ENCODE data around the gene ARPC2. TPM values are rescaled to one million over a fixed set of nuclear protein-coding genes. Genes with fewer than 3 reads are reported as not detected.

The ARPC2 gene
- total and polyA plus RNA-seq, 2 of the 13 experiments (the other 11 are each of a cell fraction or from before 2014, with no cell fraction given): 168 to 303 TPM

DNA sequence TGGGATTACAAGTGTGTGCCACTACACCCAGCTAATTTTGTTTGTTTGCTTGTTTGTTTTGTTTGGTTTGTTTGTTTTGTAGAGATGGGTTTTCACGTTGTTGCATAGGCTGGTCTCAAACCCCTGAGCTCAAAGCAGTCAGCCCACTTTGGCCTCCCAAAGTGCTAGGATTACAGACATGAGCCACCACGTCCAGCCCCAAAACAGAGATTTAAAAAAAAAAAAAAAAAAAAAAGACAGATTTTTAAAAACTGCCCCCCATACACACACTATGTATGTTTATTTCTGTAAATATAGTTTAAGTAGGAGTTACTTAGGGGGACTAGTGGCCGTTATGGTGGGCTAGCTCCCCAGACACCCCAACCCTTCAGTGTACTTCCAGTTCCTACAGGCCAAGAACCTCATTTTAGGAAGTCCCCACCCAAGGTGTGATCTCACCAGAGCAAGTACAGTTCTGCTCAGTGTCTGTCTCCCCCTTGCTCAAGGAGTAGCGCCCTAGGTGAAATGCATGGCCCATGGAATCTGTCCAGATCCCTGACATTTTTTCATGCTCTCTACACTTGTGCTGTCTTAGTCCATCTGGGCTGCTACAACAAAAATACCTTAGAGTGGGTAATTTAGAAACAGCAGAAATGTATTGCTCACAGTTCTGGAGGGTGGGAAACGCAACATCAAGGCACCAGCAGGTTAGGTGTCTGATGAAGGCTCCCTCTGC lies 76.9 kb downstream of the ARPC2 start (continued):
- TF ChIP-seq ZNF230 (CRISPR knock-in tag; IDR thresholded peaks at IDR 0.05) (no peak), ZNF547 (CRISPR knock-in tag; IDR thresholded peaks at IDR 0.05) (no peak), BRD4 (CRISPR knock-in tag; IDR thresholded peaks at IDR 0.05) (no peak), THYN1 (CRISPR knock-in tag; IDR thresholded peaks at IDR 0.05; ENCODE audit: borderline replicate concordance, low read depth) (no peak), RXRA (CRISPR knock-in tag; IDR thresholded peaks at IDR 0.05) (no peak), POLR2G (IDR thresholded peaks at IDR 0.05; ENCODE audit: low read depth, low read length) (no peak), HOXA3 (CRISPR knock-in tag; IDR thresholded peaks at IDR 0.05) (no peak), SMAD3 (CRISPR knock-in tag; IDR thresholded peaks at IDR 0.05) (no peak), PHF8 (CRISPR knock-in tag; IDR thresholded peaks at IDR 0.05) (no peak; the same call in 1 of the 2 replicates), MIXL1 (CRISPR knock-in tag; IDR thresholded peaks at IDR 0.05) (no peak; the same call in 1 of the 2 replicates), SRF (IDR thresholded peaks at IDR 0.05; ENCODE audit: low read depth, low read length) (no peak), ZNF329 (CRISPR knock-in tag; IDR thresholded peaks at IDR 0.05; ENCODE audit: low read depth) (no peak), ZNF484 (CRISPR knock-in tag; IDR thresholded peaks at IDR 0.05; ENCODE audit: borderline replicate concordance, low read depth) (no peak), MEF2D (CRISPR knock-in tag; IDR thresholded peaks at IDR 0.05) (no peak), ZNF343 (CRISPR knock-in tag; IDR thresholded peaks at IDR 0.05) (no peak; the same call in 1 of the 2 replicates), ZNF709 (CRISPR knock-in tag; IDR thresholded peaks at IDR 0.05) (no peak), MATR3 (CRISPR knock-in tag; IDR thresholded peaks at IDR 0.05) (no peak), ZNF354B (CRISPR knock-in tag; IDR thresholded peaks at IDR 0.05) (no peak), NFIC (IDR thresholded peaks at IDR 0.05; ENCODE audit: low read length) (no peak), ZNF160 (CRISPR knock-in tag; IDR thresholded peaks at IDR 0.05) (no peak), HOXA9 (CRISPR knock-in tag; IDR thresholded peaks at IDR 0.05; ENCODE audit: borderline replicate concordance) (no peak), BCLAF1 (IDR thresholded peaks at IDR 0.05) (no peak), SMAD9 (CRISPR knock-in tag; IDR thresholded peaks at IDR 0.05) (no peak)
- TF ChIP-seq, protein P1, sequence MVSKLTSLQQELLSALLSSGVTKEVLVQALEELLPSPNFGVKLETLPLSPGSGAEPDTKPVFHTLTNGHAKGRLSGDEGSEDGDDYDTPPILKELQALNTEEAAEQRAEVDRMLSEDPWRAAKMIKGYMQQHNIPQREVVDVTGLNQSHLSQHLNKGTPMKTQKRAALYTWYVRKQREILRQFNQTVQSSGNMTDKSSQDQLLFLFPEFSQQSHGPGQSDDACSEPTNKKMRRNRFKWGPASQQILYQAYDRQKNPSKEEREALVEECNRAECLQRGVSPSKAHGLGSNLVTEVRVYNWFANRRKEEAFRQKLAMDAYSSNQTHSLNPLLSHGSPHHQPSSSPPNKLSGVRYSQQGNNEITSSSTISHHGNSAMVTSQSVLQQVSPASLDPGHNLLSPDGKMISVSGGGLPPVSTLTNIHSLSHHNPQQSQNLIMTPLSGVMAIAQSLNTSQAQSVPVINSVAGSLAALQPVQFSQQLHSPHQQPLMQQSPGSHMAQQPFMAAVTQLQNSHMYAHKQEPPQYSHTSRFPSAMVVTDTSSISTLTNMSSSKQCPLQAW (CRISPR knock-in tag; IDR thresholded peaks at IDR 0.05): 0 out of 2 replicates have a peak, but pooled peaks have one; percentile 5
- TF ChIP-seq, protein P2, sequence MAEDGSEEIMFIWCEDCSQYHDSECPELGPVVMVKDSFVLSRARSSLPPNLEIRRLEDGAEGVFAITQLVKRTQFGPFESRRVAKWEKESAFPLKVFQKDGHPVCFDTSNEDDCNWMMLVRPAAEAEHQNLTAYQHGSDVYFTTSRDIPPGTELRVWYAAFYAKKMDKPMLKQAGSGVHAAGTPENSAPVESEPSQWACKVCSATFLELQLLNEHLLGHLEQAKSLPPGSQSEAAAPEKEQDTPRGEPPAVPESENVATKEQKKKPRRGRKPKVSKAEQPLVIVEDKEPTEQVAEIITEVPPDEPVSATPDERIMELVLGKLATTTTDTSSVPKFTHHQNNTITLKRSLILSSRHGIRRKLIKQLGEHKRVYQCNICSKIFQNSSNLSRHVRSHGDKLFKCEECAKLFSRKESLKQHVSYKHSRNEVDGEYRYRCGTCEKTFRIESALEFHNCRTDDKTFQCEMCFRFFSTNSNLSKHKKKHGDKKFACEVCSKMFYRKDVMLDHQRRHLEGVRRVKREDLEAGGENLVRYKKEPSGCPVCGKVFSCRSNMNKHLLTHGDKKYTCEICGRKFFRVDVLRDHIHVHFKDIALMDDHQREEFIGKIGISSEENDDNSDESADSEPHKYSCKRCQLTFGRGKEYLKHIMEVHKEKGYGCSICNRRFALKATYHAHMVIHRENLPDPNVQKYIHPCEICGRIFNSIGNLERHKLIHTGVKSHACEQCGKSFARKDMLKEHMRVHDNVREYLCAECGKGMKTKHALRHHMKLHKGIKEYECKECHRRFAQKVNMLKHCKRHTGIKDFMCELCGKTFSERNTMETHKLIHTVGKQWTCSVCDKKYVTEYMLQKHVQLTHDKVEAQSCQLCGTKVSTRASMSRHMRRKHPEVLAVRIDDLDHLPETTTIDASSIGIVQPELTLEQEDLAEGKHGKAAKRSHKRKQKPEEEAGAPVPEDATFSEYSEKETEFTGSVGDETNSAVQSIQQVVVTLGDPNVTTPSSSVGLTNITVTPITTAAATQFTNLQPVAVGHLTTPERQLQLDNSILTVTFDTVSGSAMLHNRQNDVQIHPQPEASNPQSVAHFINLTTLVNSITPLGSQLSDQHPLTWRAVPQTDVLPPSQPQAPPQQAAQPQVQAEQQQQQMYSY (CRISPR knock-in tag; IDR thresholded peaks at IDR 0.05): 0 out of 2 replicates have a peak, but pooled peaks have one; percentile 4
